ENCODE data around the gene FAF2. TPM values are rescaled to one million over a fixed set of nuclear protein-coding genes. Genes with fewer than 3 reads are reported as not detected.

Gene FAF2
- total RNA-seq, 3 donors from 2014 or later: 33.1 to 36.1 (median 33.4) TPM

DNA sequence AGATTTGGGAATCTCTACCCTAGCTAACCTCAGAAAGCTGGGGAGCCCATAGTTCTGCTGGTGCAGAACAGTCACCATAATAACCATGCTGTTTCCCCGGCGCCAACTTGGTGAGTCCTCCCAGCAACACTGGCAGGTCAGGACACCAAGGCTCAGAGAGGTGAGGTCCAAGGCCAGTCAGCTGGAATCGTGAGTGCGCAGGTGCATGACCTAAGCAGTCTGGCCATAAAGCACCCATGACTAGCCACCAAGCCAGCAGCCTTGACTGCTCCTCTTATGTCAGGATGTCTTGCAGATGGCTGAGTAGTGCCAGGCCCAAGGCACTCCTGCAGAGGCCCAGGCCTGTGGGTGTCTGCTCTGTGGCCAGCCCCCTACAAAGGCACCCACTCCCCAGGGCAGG, 86.5 kb downstream of the FAF2 start:
- peak; percentile 41 to 67 (median 64) for DNase-seq
- no peak for ATAC-seq
- intact Hi-C loops (cut with DNase I, micrococcal nuclease): no loop called here
- Histone ChIP-seq H3K36me3 (ENCODE audit: low read depth) (peaks cover 9% of the 10 kb centered on the region), H3K9me3 (no peaks in the 10 kb centered on the region), H3K4me3 (no peak overlapping the region), H3K4me1 (ENCODE audit: low read depth) (peaks cover 27% of the 10 kb centered on the region)
- TF ChIP-seq, protein P1, sequence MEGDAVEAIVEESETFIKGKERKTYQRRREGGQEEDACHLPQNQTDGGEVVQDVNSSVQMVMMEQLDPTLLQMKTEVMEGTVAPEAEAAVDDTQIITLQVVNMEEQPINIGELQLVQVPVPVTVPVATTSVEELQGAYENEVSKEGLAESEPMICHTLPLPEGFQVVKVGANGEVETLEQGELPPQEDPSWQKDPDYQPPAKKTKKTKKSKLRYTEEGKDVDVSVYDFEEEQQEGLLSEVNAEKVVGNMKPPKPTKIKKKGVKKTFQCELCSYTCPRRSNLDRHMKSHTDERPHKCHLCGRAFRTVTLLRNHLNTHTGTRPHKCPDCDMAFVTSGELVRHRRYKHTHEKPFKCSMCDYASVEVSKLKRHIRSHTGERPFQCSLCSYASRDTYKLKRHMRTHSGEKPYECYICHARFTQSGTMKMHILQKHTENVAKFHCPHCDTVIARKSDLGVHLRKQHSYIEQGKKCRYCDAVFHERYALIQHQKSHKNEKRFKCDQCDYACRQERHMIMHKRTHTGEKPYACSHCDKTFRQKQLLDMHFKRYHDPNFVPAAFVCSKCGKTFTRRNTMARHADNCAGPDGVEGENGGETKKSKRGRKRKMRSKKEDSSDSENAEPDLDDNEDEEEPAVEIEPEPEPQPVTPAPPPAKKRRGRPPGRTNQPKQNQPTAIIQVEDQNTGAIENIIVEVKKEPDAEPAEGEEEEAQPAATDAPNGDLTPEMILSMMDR (IDR thresholded peaks at IDR 0.05): no peak

DNA sequence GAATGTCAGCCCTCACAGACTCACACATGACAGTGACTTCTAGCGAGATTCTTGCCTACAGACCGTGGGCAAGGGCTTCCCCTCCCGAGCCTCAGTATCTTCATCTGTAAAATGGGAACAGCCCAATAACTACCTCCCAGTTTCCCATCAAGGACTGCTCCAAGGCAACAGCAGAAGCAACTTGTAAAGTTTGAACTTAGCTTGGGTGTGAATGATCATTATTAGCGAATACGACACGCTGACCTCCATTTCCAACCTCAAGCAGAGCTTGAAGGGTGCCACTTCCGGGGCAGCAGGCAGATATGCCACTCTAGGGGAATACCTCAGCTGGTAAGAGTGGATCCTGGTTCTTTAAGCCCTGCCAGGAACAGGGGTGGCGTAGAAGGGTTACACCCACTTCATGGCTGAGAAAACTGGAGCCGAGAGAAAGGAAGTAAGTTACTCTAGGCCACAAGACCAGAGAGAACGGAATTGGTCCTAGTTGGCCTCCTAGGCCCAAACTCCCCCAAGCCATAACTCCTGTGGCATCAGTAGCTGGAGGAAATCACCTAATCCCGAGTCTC, 87.0 kb downstream of the FAF2 start:
- Histone ChIP-seq H3K4me1 (ENCODE audit: low read depth) (peaks cover 27% of the 10 kb centered on the region), H3K9me3 (no peaks in the 10 kb centered on the region), H3K36me3 (ENCODE audit: low read depth) (peaks cover 8% of the 10 kb centered on the region), H3K4me3 (peak overlapping the region; percentile 77)
- ATAC-seq (peak; percentile 41), DNase-seq (peak; percentile 67 to 79 (median 70))
- intact Hi-C loops (cut with DNase I, micrococcal nuclease): no loop called here
- TF ChIP-seq, protein P1 (IDR thresholded peaks at IDR 0.05): no peak

DNA sequence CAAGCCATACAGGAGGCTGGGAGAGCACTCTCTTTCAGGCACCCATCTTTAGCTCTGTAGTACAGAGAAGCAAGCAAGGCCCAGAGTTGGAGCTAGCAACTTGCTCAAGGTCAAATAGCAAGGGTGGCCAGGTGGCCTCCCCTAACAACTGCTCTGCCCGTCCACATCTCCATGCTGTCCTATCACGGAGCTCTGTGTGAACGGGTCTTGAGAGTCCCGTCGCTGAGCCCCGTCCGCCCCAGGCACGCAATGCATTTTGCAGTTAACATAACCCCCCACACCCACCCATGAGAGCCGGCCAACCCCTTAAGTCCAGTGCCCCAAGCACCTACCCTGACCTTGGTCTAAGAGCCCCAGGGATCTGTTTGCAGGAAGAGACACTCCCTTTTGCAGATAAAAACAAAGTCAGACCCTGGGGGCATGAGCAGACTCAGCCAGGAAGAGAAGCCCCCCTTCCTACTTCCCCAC, 87.5 kb downstream of the FAF2 start:
- ATAC-seq (no peak), DNase-seq (peak in 1 of 3 donors; percentile 64)
- H3K36me3 ChIP-seq (ENCODE audit: low read depth): peaks cover 8% of the 10 kb centered on the region
- peaks cover 28% of the 10 kb centered on the region for H3K4me1 ChIP-seq (ENCODE audit: low read depth)
- intact Hi-C loops (cut with DNase I, micrococcal nuclease): no loop called here
- peak overlapping the region; percentile 77 for H3K4me3 ChIP-seq
- TF ChIP-seq, protein P1 (IDR thresholded peaks at IDR 0.05): no peak
- H3K9me3 ChIP-seq: no peaks in the 10 kb centered on the region

DNA sequence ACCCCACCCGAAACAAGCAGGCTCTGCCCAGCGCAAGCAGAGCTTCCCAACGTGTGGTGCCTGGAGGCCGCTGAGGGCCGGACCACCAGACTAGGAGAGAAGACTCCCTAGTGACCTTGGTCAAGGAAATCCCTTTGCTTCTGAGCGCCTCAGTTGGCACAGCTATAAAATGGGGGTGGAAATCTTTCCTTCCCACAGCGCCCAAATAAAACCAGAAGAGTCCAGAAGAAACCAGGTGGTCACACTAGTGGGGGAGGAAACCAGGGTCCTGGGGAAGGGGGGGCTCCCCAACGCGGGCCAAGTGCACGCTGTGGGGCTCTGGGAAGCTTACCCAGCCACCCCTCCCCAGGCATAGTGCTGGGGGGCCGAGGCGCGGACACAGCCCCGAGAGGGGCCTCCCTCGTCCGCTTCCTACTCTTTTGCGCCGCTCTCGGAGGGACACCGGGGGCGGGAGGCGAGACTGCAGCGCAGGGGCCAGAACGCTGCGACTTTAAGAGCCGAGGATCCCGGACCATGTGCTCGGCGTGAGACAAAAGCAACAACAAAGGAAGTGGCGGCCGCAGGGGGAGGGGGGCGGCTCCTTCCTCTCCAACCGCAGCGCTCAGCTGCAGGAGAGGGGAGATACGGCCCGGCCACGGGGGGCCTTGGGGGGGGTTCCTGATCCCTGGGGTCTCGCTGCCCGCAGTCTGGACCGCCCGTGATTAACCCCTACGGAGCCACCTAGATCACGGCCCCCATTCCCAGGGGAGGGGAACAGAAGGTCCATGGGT, 88.1 kb downstream of the FAF2 start:
- H3K9me3 ChIP-seq: no peaks in the 10 kb centered on the region
- peaks cover 4% of the 10 kb centered on the region for H3K36me3 ChIP-seq (ENCODE audit: low read depth)
- intact Hi-C loops (cut with DNase I, micrococcal nuclease): no loop called here
- DNase-seq: peak; percentile 86 to 93 (median 89)
- peaks cover 34% of the 10 kb centered on the region for H3K4me1 ChIP-seq (ENCODE audit: low read depth)
- peak overlapping the region; percentile 77 for H3K4me3 ChIP-seq
- TF ChIP-seq, protein P1 (IDR thresholded peaks at IDR 0.05): no peak
- ATAC-seq: peak; percentile 47

DNA sequence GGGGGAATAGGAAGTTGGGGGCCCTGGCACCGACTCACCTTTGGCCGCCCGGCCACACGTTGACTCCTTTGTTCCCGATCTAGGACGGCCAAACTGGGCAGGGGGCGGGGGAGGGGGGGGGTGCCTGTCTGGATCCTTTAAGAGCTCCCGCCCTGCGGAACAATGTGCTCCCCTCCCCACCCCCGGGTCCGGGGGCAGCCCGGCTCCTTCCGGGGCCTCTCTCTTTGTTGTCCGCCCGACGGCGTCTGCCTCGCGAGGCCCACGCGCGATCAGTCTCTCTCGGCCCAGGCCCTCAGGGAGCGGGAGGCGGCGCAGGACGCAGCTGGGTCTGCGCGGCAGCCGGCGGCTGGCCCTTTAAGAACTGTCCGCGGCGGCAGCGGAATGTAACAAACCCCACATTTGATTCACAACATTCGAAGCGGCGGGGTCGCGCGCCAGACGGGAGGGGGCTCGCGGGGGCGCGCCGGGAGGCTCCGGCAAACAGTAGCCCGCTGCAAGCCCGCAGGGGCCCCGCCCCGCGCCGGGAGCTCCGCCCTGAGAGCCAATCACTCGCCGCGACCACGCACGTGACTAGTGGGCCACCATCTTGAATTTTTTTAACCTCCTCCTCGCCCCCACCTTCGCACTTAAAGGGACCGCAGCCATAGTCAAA, 88.8 kb downstream of the FAF2 start, which contains the start of gene RNF44:
Gene RNF44 (minus strand): TSS at position 501 of the 652 bp plus-strand sequence. CDS start 4,930 bp downstream, outside the sequence.
- intact Hi-C loops (cut with DNase I, micrococcal nuclease): no loop called here
- ATAC-seq (peak; percentile 74), DNase-seq (peak; percentile 99)
- Histone ChIP-seq H3K9me3 (no peaks in the 10 kb centered on the region), H3K4me3 (peak within 1 kb of the TSS; percentile 77), H3K36me3 (ENCODE audit: low read depth) (no peaks in the 10 kb centered on the region), H3K4me1 (ENCODE audit: low read depth) (peaks cover 41% of the 10 kb centered on the region)
- TF ChIP-seq, protein P1 (IDR thresholded peaks at IDR 0.05): no peak
